ENCODE measurements around the gene GTF3C5. TPM values are rescaled to one million over a fixed set of nuclear protein-coding genes. Genes with fewer than 3 reads are reported as not detected.

Gene GTF3C5
- polyA plus RNA-seq, 1 of the 3 experiments (the other 2 are of a cell fraction) = 57.3 TPM

- 90% methylated on average over 4 of the region's 4 CpGs for WGBS (ENCODE audit: low lambda C conversion rate)
- POLR2A ChIA-PET = no interaction called here
- no peaks in the 10 kb centered on the region for H4K20me1 ChIP-seq (ENCODE audit: insufficient read depth)
- no peaks in the 10 kb centered on the region for H3K27me3 ChIP-seq (ENCODE audit: insufficient read depth)
- CTCF ChIA-PET = interaction anchor here (0.6 to 2.3 kb wide), 4 partner anchors 18 to 1998 kb away, joined by 3 to 9 read pairs (median 6); no protein-coding TSS in a partner anchor
- no peak overlapping the region for H3K4me3 ChIP-seq (ENCODE audit: low read depth in 2 of 2, low read length in 1 of 2)
- H2AFZ ChIP-seq (ENCODE audit: low read depth) = no peak overlapping the region
- no peak for TF ChIP-seq FOXJ3 (CRISPR knock-in tag; IDR thresholded peaks at IDR 0.05)
- TF ChIP-seq JUND (IDR thresholded peaks at IDR 0.05) = no peak
- TF ChIP-seq USF2 (IDR thresholded peaks at IDR 0.05; ENCODE audit: borderline replicate concordance, low read depth, low read length) = no peak
- no peak for TF ChIP-seq NRF1 (IDR thresholded peaks at IDR 0.05; ENCODE audit: low read depth, low read length)
- TF ChIP-seq EZH2phosphoT487 (IDR thresholded peaks at IDR 0.05; ENCODE audit: borderline replicate concordance, low read depth) = no peak
- no peak for TF ChIP-seq SMC3 (IDR thresholded peaks at IDR 0.05; ENCODE audit: low read depth, low read length)
- no peak for TF ChIP-seq IRF3 (IDR thresholded peaks at IDR 0.05; ENCODE audit: low read depth, low read length)
- no peak for TF ChIP-seq ELF1 (IDR thresholded peaks at IDR 0.05)
- TF ChIP-seq POLR2AphosphoS5 (IDR thresholded peaks at IDR 0.05; ENCODE audit: low read depth, low read length) = no peak
- TF ChIP-seq MAX (IDR thresholded peaks at IDR 0.05; ENCODE audit: low read depth) = no peak
- no peak for TF ChIP-seq FOXM1 (IDR thresholded peaks at IDR 0.05; ENCODE audit: low read depth)
- TF ChIP-seq GABPA (IDR thresholded peaks at IDR 0.05; ENCODE audit: low read depth) = no peak
- no peak for TF ChIP-seq RFX5 (IDR thresholded peaks at IDR 0.05; ENCODE audit: low read length)
- TF ChIP-seq YY1 (IDR thresholded peaks at IDR 0.05; ENCODE audit: low read depth) = no peak
- TF ChIP-seq SIN3A (IDR thresholded peaks at IDR 0.05; ENCODE audit: borderline replicate concordance, low read depth, low read length) = no peak
- no peak for TF ChIP-seq TEAD4 (IDR thresholded peaks at IDR 0.05; ENCODE audit: borderline replicate concordance, insufficient read depth)
- TF ChIP-seq CTCF (IDR thresholded peaks at IDR 0.05) = no peak
- TF ChIP-seq PBX3 (IDR thresholded peaks at IDR 0.05) = no peak
- TF ChIP-seq RXRA (IDR thresholded peaks at IDR 0.05; ENCODE audit: borderline replicate concordance, low read depth) = no peak
- no peaks in the 10 kb centered on the region for H3K36me3 ChIP-seq (replicated peaks in 1 of 2; ENCODE audit: control insufficient read depth in 1 of 2, insufficient read depth in 2 of 2, low read length in 1 of 2)
- peaks cover 14% of the 10 kb centered on the region for H3F3A ChIP-seq (replicated peaks; ENCODE audit: insufficient read depth)
- no peaks in the 10 kb centered on the region for H3K9me2 ChIP-seq
- H3K27ac ChIP-seq (ENCODE audit: low read depth in 2 of 2, low read length in 1 of 2) = peak overlapping the region in 1 of 2 experiments; percentile 73; a peak in 1 of 4 replicates
- H3K4me1 ChIP-seq (ENCODE audit: control insufficient read depth in 1 of 2, insufficient read depth in 2 of 2, low read depth in 1 of 2, low read length in 1 of 2) = peaks cover 0 to 16% of the 10 kb centered on the region in 2 experiments; a peak in 3 of 4 replicates
- H3K9me3 ChIP-seq = no peaks in the 10 kb centered on the region
- no peak overlapping the region for H3K9ac ChIP-seq
- no peak overlapping the region for H3K4me2 ChIP-seq
- H3K79me2 ChIP-seq (ENCODE audit: insufficient read depth) = no peaks in the 10 kb centered on the region
- DNase-seq = no peak
Observed at GRCh38 chr9:133076691-133077090, 45.9 kb downstream of the GTF3C5 start.

Measured in SK-N-SH (cell line).